ENCODE measurements around the gene TOMM20.

GRCh38 chr1:235093696-235094592 is 34.7 kb downstream of the TOMM20 start:
- no peak for TF ChIP-seq POLR2AphosphoS5 (IDR thresholded peaks at IDR 0.05; ENCODE audit: low read depth, low read length)
- no peak for TF ChIP-seq REST (IDR thresholded peaks at IDR 0.05; ENCODE audit: insufficient read depth in 1 of 2, low read depth in 2 of 2, low read length in 1 of 2)
